ENCODE data around the gene ZPBP. TPM values are rescaled to one million over a fixed set of nuclear protein-coding genes. Genes with fewer than 3 reads are reported as not detected.

The ZPBP gene
- total and polyA plus RNA-seq, 2 donors (not counting 3 experiments of a cell fraction or from before 2014, with no cell fraction given), result not detected

GRCh38 chr7:49928787-49929186 is 164.3 kb downstream of the ZPBP start:
- no peaks in the 10 kb centered on the region for H3K36me3 ChIP-seq (ENCODE audit: control insufficient read depth in 2 of 2, extremely low read depth in 1 of 2, insufficient read depth in 2 of 2, low read length in 2 of 2)
- intact Hi-C loops (cut with micrococcal nuclease), result no loop called here
- no peak overlapping the region for H3K27ac ChIP-seq (ENCODE audit: insufficient read depth, low read depth, low read length)
- H3K9me3 ChIP-seq (replicated peaks; ENCODE audit: control insufficient read depth, insufficient read depth, low read length), result peaks cover 10% of the 10 kb centered on the region
- no peaks in the 10 kb centered on the region for H3K4me1 ChIP-seq (ENCODE audit: control insufficient read depth, extremely low read depth, insufficient read depth, low read length)
- H3K9me1 ChIP-seq (replicated peaks; ENCODE audit: control insufficient read depth, extremely low read depth, insufficient read depth, low read length), result no peaks in the 10 kb centered on the region
- TF ChIP-seq GATA2 (IDR thresholded peaks at IDR 0.05; ENCODE audit: insufficient read depth, insufficient read length, low read depth, low read length) (no peak), POLR2A (IDR thresholded peaks at IDR 0.05; ENCODE audit: low read depth, low read length) (no peak), JUN (IDR thresholded peaks at IDR 0.05; ENCODE audit: borderline replicate concordance, insufficient read depth, insufficient read length, low read depth) (no peak), FOS (IDR thresholded peaks at IDR 0.05; ENCODE audit: borderline replicate concordance, insufficient read depth, low read length) (no peak), EZH2 (IDR thresholded peaks at IDR 0.05; ENCODE audit: borderline replicate concordance, low read depth, low read length, severe bottlenecking) (no peak), MYC (IDR thresholded peaks at IDR 0.05; ENCODE audit: low read depth, low read length) (no peak), POLR2AphosphoS5 (IDR thresholded peaks at IDR 0.05; ENCODE audit: insufficient read depth, low read depth, low read length) (no peak), CTCF (IDR thresholded peaks at IDR 0.05; ENCODE audit: extremely low read depth in 1 of 2, insufficient read depth in 1 of 2, low read depth in 1 of 2, low read length in 2 of 2) (no peak), MAX (IDR thresholded peaks at IDR 0.05; ENCODE audit: insufficient read depth, insufficient read length) (no peak)
- no peaks in the 10 kb centered on the region for H3K79me2 ChIP-seq (ENCODE audit: control insufficient read depth, insufficient read depth, low read length)
- H3K27me3 ChIP-seq (ENCODE audit: control insufficient read depth in 2 of 2, insufficient read depth in 2 of 2, low read length in 2 of 2), result no peaks in the 10 kb centered on the region
- H4K20me1 ChIP-seq (replicated peaks; ENCODE audit: control insufficient read depth, extremely low read depth, insufficient read depth, low read length), result no peaks in the 10 kb centered on the region
- no peak overlapping the region for H3K4me2 ChIP-seq (ENCODE audit: insufficient read depth, low read length)
- POLR2A ChIA-PET, result no interaction called here
- no peak overlapping the region for H3K9ac ChIP-seq (replicated peaks; ENCODE audit: extremely low read depth, insufficient read depth, low read length)
- DNase-seq (ENCODE audit: low read depth, low spot score) (no peak), FAIRE-seq (no peak)
- H3K4me3 ChIP-seq (replicated peaks in 1 of 3; ENCODE audit: insufficient read depth in 1 of 3, low read depth in 1 of 3, low read length in 3 of 3), result no peak overlapping the region
- H2AFZ ChIP-seq (ENCODE audit: low read depth, low read length), result no peak overlapping the region
- CTCF ChIA-PET, result no interaction called here
- dilution Hi-C loops (cut with MboI; ENCODE audit: extremely low pct_ligation_motif_present, low sequenced_read_pairs), result no loop called here
- BruUV-seq (replicated peaks), result no TSS peak

All from endothelial cell of umbilical vein (primary cell).